Stimulated activated CD8-positive, alpha-beta memory T cell treated with anti-CD3 and anti-CD28 coated beads, Interleukin-15, amount 100 ng/mL, for 24 hours (primary cell): Measurements from ENCODE around the gene C4orf36.

Source experiments
- DNase-seq: peaks from one replicate; pipeline ENCODE4 v3.0.0-alpha.2; 2020; ENCODE audit warnings: low read depth

C4orf36 gene

DNA sequence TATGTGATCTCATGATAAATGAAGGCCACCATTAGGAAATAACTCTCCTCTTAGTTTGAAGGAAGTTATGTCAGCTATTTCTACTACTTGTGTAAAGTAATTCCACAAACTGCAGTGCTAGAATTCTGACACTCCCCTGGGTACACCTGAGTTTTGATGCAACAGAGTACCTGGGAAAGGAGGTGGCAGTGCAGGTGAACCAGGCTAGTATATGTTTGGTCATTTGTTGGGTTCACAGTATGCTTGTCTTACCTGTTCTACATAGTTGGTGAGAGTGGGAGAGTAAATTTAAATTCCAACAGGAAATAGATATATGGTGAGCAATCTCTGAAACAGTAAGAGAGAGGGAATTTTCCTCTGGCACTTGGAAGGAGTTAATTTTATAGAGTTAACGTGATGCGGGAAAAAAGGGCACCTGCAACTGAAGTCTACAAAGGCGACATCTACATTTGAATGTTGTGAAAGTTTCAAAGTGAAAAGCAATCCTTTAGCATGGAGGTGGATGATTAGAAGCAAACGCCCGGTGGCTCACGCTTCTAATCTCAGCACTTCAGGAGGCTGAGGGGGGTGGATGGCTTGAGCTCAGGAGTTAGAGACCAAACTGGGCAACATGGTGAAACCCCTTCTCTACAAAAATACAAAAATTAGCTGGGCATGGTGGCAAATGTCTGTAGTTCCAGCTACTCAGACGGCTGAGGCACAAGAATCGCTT is 34.7 kb downstream of the C4orf36 start:
- no peak for DNase-seq

DNA sequence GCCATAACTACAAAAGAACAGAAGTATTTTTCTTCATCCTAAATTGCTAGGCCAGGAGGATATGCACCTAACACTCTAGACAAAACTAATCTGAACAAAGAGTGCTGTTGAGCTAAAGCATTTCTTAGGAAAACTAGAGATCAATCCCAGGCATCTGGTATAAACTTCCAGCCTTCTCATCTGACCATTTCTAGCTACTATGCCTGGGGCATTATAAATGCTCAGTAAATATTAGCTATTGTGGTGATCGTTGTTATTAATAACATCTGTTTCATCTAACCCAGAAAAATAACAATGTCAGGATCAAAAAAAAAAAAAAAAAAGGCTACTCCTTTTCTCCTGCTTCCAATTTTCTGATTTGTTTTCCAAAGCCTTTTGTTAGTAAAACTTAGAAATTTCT is 35.3 kb downstream of the C4orf36 start:
- DNase-seq = no peak

DNA sequence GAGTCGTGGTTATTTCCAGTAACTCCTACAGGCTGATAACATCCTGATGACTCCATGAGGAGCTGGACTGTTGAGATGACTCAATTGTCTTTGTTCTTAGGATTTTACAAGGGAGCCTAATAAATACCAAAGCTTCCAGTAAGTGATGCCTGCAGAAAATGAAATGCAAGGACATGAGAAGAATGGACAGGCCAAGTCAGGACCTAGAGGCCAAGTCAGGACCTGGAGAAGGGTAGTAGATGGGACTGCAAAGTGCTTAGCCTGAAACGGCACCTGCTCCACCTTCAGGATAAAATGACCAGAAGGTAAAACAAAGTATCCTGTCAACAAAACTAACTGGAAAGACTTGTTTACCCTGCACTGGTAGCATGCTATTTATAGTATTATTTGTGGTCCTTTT is 36.6 kb downstream of the C4orf36 start:
- DNase-seq = no peak

DNA sequence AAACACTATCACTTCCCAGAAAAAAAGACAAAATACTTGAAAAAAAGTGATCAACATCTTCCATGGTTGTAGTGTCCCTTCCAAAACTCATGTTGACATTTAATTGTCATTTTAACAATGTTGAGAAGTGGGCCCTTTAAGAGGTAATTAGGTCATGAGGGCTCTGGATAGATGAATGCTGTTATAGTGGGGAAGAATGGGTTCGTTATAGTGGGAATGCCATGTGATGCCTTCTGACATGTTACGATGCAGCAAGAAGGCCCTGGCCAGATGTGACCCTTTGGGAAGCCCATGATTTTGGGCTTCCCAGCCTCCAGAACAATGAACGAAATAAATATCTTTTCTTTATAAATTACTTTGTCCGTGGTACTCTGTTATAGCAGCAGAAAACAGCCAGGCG is 39.0 kb downstream of the C4orf36 start:
- no peak for DNase-seq

DNA sequence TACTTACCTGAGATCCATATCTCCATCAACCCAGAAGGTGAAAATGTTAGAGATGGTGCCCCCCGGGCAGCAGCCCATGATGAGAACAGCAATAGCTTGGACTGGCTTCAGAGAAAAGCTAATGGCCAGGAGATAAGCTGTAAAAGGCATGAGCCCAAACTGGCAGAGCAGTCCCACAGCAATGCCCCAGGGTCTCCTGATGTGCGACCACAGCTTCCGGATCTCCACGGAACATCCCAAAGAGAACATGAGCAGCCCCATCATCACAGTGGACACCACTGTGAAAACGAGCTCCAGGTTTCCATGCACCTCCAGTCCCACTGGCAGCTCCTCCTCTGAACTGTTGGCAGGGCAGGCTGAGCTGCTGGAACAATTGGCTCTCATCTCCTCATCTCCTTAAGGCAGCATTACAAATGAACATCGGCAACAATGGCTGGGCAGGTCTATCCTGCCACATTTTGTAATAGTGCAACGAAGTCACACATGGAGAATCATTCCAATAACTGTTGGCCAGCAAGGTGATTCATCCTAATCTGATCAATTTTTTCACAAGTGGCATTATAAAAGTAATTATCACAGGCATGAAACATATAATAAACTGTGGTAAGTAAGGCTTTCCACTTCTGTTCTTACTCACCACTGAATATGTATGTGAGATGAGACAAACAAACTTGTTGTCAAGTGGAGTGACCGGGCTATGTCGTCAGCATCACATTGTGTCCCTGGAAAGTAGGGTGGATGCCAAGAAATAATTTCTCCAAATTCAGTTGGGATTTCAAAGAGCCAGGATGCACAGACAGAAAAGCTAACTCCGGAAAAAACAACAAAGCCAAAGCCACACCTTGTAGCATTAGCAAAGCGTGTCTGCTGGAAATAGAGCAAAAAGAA is 43.2 kb downstream of the C4orf36 start, which contains the start of gene SLC10A6:
Gene SLC10A6, minus strand, starts transcription at position 653 of the 888 bp plus-strand sequence. Its CDS starts 269 bp downstream, at position 384.
- DNase-seq = no peak

DNA sequence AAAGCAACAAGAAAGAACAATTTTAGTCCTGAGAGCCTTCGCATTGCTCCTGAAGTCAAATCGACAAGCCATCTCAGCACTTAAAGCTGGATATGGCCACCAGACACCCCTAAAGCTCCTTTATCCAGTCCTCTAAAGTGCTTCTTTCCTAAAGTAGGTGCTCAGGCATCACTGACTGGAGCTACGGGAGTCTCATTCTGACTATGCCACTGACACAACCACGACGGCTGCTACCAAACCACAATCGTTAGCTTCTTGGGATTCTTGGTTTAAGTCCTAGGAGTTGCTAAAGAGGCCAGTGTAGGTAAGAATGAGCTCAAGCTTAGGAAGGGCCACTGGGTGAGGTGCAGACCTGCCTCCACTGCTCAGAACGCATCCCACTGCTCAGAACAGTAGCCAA is 44.1 kb downstream of the C4orf36 start:
- DNase-seq = no peak

DNA sequence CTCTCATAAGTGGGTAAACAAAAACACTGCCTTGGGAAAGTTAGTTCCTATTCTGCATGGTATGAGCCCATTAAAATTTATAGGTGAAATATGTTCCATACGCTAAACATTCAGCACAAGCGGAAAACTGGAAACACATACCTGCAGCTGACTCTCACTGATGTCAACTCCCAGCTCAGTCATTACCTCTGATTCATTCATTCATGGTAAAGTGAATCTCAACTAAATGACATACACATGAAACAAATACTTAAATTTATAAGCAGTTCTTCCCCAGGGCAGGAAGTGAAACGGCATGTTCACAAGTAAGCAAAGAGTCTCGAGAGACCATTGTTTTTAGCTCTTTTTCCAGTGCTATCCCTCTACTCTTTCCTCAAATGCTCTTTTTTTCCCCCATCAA is 44.7 kb downstream of the C4orf36 start:
- no peak for DNase-seq

DNA sequence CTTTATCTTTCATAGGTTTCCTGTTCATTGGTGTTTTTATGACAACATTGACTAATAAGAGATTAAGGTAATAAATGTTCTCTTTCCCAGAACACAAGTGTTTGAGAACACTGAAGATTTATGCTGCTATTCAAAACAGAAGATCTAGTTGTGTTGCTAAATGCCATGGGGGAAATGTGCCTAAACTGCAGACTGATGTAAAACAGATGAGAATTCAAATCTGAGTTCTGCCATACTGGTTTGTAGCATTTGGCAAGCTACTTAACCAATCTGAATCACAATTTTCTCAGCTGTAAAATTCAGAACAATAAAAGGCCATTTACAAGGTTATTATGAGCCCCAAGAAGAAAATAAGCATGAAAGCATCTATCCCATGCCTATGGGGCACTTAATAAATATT is 45.3 kb downstream of the C4orf36 start:
- DNase-seq = no peak

DNA sequence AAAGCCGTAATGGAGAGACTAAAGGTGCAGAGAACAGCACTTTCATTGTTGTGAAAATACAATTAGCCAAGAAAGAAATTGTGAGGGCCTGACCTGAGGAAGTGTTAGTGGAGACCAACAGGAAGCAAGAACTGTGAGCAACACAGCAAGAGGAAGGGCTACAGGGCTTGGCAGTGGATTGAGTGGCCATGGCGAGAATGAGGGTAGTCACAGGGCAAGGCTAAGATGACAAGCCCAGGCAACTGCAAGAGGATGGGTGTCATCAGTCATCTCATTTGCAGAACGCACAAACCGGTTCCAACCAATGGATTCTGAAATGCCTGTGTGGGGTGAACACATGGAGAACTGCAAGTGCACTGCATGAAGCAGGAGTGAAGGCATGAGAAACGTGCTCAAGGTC is 46.6 kb downstream of the C4orf36 start:
- no peak for DNase-seq

DNA sequence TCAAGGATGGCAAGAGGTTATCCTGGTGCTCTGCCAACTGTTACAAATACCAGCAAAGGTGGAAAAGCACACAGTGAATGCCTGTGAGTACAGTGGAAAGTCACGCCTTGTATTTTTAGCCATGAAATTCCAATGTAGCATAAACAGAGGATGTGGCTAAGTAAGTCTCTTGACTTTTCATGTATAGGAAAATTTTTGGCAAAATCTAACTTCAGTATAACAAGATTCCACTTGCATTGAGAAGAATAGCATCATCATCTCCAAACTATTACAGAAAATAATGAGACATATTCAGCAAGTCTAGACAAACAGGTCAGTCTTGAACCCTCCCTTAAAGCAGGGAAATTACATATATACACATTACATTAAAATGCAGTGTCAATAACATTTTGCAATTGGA is 50.9 kb downstream of the C4orf36 start:
- no peak for DNase-seq

DNA sequence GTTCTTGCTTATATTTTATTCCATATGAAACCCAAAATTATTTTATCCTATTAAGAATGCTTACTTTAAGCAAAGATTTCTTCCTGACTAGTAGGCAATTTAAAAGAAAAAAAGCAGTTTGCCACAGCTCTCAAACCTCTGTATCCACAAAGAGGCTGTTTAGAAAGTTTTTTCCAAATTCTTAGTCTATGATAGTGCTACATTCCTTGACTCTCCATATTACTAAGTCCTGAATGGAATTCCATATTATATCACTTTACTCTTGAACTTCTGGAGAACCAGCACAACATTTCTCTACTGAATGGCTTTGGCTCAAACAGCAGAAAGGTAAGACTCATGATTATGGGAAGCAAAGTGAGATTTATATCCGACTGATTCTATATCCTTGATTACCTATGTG is 51.4 kb downstream of the C4orf36 start:
- DNase-seq = no peak

DNA sequence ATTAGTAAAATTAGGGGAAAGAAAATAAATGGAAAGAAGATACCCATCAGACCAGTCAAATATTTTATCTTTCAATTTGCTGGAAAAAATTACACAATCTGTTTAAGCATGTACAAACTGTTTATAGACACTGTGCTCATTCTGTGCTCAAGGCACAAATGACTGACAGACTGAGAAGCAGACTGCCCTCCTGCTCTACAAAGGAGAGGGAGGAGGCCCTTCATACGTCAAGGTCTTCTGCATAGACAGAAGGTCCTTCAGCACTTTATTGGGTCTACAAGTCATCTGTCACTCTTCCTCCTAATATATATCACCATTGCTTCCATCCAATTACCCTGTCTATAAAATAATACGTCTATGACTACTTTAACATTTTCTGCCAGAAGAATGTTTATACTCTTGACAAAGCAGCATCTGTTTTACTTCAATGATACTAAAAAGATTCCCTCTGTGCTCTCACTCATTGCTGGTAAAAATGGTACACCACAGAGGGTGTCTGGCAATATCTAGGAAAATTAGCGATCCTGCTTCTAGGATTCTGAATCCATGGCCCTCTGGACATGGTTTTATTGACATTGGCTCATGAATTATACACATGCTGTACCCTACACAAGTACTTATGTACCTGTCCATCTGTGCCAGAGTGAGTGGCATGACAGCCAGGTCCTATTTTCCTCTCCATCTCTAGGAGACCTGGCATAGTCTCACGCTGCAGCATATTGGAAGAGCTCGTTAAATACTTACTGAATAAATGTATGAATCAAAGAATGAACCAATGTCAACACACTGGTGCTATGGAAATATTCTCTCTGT is 54.3 kb downstream of the C4orf36 start:
- no peak for DNase-seq

DNA sequence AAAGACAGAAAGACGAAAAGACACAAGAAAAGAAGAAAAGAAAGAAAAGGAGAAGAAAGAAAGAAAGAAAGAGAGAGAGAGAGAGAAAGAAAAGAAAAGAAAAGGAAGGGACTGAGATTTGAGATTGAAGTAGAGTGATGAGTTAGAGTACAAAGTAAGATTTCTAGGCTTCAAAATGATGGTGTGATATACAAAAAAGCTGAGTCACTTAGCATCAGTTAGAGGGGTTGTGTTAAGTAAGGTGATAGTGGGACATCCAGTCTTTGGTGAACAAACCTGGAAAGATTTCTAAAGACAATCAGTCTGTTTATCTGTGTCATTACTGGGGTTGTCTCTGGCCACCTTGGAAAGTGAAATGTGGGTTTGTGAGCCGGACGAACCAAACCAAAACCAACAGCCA is 56.5 kb downstream of the C4orf36 start:
- DNase-seq = no peak

DNA sequence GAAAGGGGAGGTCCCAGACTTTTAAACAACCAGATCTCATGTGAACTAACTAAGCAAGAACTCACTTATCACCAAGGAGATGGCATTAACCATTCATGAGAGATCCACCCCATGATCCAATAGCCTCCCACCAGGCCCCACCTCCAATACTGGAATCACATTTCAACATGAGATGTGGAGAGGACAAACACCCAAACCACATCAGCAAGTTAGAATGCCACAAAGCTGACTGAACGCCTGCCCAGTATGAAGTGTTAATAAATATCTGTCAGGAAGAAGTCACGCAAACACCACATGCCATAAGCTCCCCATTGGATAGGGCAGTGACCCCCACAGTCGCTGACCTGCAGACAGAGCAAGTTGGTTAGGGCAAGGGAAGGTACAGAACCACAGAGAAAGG is 57.3 kb downstream of the C4orf36 start:
- DNase-seq = no peak

DNA sequence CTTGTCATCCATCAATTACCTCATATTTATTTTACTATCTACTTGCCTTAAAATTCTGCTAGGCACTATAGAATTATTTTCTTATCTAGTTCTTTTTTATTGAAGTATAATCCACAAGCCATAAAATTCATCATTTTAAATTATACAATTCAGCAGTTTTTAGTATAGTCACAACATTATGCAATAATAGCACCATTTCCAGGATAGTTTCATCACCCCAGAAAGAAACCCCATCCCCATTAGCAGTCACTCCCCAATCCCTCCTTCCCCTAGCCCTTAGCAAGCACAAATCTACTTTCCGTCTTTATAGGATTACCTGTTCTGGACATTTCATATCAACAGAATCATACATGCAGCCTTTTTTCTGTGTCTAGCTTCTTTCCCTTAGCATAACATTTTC is 58.6 kb downstream of the C4orf36 start:
- no peak for DNase-seq

DNA sequence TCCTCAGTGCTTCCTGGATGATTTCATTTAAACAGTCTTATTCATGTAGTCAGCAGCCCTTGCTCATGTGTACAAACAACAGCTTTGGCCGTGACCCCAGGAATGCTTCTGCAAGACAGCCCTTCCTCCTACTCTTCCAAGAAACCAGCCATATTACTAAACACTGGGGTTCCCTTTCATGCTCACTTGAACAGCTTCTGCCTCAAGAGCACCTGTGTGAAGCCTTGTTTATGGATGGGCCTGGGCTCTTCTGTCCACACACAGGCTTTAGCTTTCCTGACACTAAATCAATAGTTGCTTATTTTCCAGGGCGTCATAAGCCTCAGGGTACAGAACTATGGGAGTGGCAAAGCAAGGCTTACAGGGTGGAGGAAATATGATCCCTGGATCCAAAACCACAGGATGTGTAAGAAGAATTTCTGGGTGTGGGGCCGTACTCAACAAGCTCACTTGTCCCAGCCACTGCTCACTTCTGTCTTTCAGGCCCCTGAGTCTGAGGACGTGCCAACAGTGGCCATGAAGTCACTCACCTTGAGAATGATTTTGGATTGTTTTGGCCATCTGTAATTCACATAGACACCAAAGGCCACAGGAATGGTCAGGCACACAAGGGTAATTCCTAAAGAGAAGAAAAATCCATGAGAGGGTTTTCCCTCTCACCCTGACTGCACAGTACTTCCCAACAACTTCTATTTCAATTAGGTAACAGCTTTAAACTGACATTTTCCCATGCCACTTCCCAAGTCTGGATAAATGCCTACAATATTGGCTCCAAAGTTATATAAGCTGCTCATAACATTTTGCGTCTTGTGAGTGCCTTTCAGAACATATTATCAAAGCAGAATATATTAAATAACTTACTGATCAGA is 60.7 kb downstream of the C4orf36 start:
- no peak for DNase-seq
